NCI-H524 treated with DMSO at 0.1 percent for 48 hours (cell line): ENCODE results near the gene HOXA2.

Experiments
- DNase-seq: peaks from one replicate; lab custom pipeline; 2025; lab: John Stamatoyannopoulos, UW

HOXA2 gene

GRCh38 chr7:27111751-27112277 lies 9.3 kb upstream of the HOXA2 start:
- DNase-seq = no peak

GRCh38 chr7:27111042-27111750 lies 8.7 kb upstream of the HOXA2 start:
- no peak for DNase-seq

- no peak for DNase-seq
These were observed 7.9 kb upstream of the HOXA2 start for GRCh38 chr7:27110186-27111031.

GRCh38 chr7:27109466-27110185 lies 7.1 kb upstream of the HOXA2 start:
- DNase-seq = no peak

- no peak for DNase-seq
These were observed 6.1 kb upstream of the HOXA2 start for GRCh38 chr7:27108390-27109127.

GRCh38 chr7:27107391-27108381 lies 5.2 kb upstream of the HOXA2 start:
- no peak for DNase-seq

- DNase-seq = no peak
These were observed 4.4 kb upstream of the HOXA2 start for GRCh38 chr7:27106901-27107240.

- DNase-seq = no peak
These were observed 3.9 kb upstream of the HOXA2 start for GRCh38 chr7:27106181-27106900.

- no peak for DNase-seq
These were observed 3.0 kb upstream of the HOXA2 start for GRCh38 chr7:27105301-27106031.

GRCh38 chr7:27104341-27105058 lies 2.0 kb upstream of the HOXA2 start:
- DNase-seq = no peak

GRCh38 chr7:27103489-27104226 lies 1.2 kb upstream of the HOXA2 start:
- no peak for DNase-seq

GRCh38 chr7:27101957-27102580 lies 414 bp downstream of the HOXA2 start:
- no peak for DNase-seq

- no peak for DNase-seq
These were observed 1.1 kb downstream of the HOXA2 start for GRCh38 chr7:27101171-27101956.

GRCh38 chr7:27100694-27101170 lies 1.8 kb downstream of the HOXA2 start:
- no peak for DNase-seq

- no peak for DNase-seq
These were observed 2.8 kb downstream of the HOXA2 start for GRCh38 chr7:27099453-27100370.
